Measurements from ENCODE around the gene YY1.

DNA sequence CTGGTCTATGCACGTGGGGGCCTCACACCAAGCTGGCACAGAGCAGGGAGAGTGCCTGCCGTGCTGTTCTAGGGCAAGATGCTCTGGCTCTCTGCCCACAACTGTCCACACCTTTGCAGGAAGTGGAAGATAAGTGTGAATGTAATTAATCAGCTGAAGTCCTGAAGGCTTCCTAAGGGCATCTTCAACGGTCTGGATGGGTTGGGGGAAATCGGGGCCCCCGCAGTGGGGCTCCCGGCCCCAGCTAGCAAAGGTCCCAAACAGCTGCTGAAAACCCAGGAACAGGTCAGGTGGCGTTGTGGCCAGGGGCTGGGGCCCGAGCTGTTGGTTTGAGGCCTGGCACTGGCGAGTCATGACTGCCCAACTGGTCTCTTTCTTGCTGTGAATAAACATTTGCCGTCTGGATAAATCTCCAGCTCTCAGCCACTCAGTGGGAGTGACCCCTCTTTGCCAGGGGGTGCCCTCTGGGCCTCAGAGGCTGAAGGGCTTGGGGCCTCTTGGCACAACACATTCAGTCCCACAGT is 74.0 kb downstream of the YY1 start:
- no peak for TF ChIP-seq ATF1 (CRISPR knock-in tag; IDR thresholded peaks at IDR 0.05)
- TF ChIP-seq, protein P1, sequence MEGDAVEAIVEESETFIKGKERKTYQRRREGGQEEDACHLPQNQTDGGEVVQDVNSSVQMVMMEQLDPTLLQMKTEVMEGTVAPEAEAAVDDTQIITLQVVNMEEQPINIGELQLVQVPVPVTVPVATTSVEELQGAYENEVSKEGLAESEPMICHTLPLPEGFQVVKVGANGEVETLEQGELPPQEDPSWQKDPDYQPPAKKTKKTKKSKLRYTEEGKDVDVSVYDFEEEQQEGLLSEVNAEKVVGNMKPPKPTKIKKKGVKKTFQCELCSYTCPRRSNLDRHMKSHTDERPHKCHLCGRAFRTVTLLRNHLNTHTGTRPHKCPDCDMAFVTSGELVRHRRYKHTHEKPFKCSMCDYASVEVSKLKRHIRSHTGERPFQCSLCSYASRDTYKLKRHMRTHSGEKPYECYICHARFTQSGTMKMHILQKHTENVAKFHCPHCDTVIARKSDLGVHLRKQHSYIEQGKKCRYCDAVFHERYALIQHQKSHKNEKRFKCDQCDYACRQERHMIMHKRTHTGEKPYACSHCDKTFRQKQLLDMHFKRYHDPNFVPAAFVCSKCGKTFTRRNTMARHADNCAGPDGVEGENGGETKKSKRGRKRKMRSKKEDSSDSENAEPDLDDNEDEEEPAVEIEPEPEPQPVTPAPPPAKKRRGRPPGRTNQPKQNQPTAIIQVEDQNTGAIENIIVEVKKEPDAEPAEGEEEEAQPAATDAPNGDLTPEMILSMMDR (IDR thresholded peaks at IDR 0.05): no peak
- TF ChIP-seq SP1 (CRISPR knock-in tag; conservative IDR thresholded peaks at IDR 0.05): no peak
- TF ChIP-seq, protein P2, sequence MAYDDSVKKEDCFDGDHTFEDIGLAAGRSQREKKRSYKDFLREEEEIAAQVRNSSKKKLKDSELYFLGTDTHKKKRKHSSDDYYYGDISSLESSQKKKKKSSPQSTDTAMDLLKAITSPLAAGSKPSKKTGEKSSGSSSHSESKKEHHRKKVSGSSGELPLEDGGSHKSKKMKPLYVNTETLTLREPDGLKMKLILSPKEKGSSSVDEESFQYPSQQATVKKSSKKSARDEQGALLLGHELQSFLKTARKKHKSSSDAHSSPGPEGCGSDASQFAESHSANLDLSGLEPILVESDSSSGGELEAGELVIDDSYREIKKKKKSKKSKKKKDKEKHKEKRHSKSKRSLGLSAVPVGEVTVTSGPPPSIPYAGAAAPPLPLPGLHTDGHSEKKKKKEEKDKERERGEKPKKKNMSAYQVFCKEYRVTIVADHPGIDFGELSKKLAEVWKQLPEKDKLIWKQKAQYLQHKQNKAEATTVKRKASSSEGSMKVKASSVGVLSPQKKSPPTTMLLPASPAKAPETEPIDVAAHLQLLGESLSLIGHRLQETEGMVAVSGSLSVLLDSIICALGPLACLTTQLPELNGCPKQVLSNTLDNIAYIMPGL (CRISPR knock-in tag; IDR thresholded peaks at IDR 0.05): no peak
- TF ChIP-seq GTF2I (CRISPR knock-in tag; conservative IDR thresholded peaks at IDR 0.05): no peak
- TF ChIP-seq ZNF121 (CRISPR knock-in tag; IDR thresholded peaks at IDR 0.05): no peak
- no peak for TF ChIP-seq PRRX2 (CRISPR knock-in tag; IDR thresholded peaks at IDR 0.05)
- no peak for TF ChIP-seq RELA (CRISPR knock-in tag; IDR thresholded peaks at IDR 0.05; ENCODE audit: borderline replicate concordance)
- TF ChIP-seq NR2C2 (CRISPR knock-in tag; IDR thresholded peaks at IDR 0.05): no peak
- TF ChIP-seq CREM (CRISPR knock-in tag; IDR thresholded peaks at IDR 0.05): no peak
- TF ChIP-seq, protein P3, sequence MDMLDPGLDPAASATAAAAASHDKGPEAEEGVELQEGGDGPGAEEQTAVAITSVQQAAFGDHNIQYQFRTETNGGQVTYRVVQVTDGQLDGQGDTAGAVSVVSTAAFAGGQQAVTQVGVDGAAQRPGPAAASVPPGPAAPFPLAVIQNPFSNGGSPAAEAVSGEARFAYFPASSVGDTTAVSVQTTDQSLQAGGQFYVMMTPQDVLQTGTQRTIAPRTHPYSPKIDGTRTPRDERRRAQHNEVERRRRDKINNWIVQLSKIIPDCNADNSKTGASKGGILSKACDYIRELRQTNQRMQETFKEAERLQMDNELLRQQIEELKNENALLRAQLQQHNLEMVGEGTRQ (CRISPR knock-in tag; IDR thresholded peaks at IDR 0.05): no peak
- TF ChIP-seq, protein P4, sequence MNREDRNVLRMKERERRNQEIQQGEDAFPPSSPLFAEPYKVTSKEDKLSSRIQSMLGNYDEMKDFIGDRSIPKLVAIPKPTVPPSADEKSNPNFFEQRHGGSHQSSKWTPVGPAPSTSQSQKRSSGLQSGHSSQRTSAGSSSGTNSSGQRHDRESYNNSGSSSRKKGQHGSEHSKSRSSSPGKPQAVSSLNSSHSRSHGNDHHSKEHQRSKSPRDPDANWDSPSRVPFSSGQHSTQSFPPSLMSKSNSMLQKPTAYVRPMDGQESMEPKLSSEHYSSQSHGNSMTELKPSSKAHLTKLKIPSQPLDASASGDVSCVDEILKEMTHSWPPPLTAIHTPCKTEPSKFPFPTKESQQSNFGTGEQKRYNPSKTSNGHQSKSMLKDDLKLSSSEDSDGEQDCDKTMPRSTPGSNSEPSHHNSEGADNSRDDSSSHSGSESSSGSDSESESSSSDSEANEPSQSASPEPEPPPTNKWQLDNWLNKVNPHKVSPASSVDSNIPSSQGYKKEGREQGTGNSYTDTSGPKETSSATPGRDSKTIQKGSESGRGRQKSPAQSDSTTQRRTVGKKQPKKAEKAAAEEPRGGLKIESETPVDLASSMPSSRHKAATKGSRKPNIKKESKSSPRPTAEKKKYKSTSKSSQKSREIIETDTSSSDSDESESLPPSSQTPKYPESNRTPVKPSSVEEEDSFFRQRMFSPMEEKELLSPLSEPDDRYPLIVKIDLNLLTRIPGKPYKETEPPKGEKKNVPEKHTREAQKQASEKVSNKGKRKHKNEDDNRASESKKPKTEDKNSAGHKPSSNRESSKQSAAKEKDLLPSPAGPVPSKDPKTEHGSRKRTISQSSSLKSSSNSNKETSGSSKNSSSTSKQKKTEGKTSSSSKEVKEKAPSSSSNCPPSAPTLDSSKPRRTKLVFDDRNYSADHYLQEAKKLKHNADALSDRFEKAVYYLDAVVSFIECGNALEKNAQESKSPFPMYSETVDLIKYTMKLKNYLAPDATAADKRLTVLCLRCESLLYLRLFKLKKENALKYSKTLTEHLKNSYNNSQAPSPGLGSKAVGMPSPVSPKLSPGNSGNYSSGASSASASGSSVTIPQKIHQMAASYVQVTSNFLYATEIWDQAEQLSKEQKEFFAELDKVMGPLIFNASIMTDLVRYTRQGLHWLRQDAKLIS (CRISPR knock-in tag; IDR thresholded peaks at IDR 0.05; ENCODE audit: borderline replicate concordance): no peak
- TF ChIP-seq, protein P5, sequence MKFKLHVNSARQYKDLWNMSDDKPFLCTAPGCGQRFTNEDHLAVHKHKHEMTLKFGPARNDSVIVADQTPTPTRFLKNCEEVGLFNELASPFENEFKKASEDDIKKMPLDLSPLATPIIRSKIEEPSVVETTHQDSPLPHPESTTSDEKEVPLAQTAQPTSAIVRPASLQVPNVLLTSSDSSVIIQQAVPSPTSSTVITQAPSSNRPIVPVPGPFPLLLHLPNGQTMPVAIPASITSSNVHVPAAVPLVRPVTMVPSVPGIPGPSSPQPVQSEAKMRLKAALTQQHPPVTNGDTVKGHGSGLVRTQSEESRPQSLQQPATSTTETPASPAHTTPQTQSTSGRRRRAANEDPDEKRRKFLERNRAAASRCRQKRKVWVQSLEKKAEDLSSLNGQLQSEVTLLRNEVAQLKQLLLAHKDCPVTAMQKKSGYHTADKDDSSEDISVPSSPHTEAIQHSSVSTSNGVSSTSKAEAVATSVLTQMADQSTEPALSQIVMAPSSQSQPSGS (CRISPR knock-in tag; IDR thresholded peaks at IDR 0.05; ENCODE audit: borderline replicate concordance, low read depth): no peak
- no peak for TF ChIP-seq OVOL2 (CRISPR knock-in tag; IDR thresholded peaks at IDR 0.05; ENCODE audit: borderline replicate concordance)
